Neuronal stem cell (in vitro differentiated cells): ENCODE results near the gene SLC38A10.

ENCODE experiments used
- DNase-seq: peaks from one replicate; pipeline ENCODE4 v3.0.0-alpha.2; 2013; ENCODE audit warnings: low spot score
- H2AFZ ChIP-seq: one replicate; pipeline ENCODE4 v1.6.1; 2013; ENCODE audit warnings: mild to moderate bottlenecking, low read length, inconsistent platforms
- H2AK5ac ChIP-seq: 2 replicates; pipeline ENCODE4 v1.6.1; 2013; ENCODE audit warnings: low read depth, mild to moderate bottlenecking, inconsistent platforms, low read length, moderate library complexity, mixed read lengths
- H2BK120ac ChIP-seq: 2 replicates; pipeline ENCODE4 v1.6.1; 2013; ENCODE audit warnings: low read depth, mild to moderate bottlenecking, inconsistent platforms, low read length, moderate library complexity, mixed read lengths
- H2BK12ac ChIP-seq: one replicate; pipeline ENCODE4 v1.6.1; 2013; ENCODE audit warnings: low read length, inconsistent platforms
- H2BK15ac ChIP-seq: 2 replicates; pipeline ENCODE4 v1.6.1; 2013; ENCODE audit warnings: mild to moderate bottlenecking, low read length, inconsistent platforms, mixed read lengths
- H2BK5ac ChIP-seq: one replicate; pipeline ENCODE4 v1.6.1; 2013; ENCODE audit warnings: inconsistent platforms, mild to moderate bottlenecking, low read length, moderate library complexity
- H3K14ac ChIP-seq: one replicate; pipeline ENCODE4 v1.6.1; 2013; ENCODE audit warnings: low read length, inconsistent platforms
- H3K18ac ChIP-seq: 2 replicates; pipeline ENCODE4 v1.6.1; 2013; ENCODE audit warnings: low read length, inconsistent platforms
- H3K23ac ChIP-seq: 2 replicates; pipeline ENCODE4 v1.6.1; 2013; ENCODE audit warnings: low read depth, mild to moderate bottlenecking, mixed read lengths, low read length, inconsistent platforms; ENCODE audit not compliant: poor library complexity
- H3K27ac ChIP-seq: replicated peaks from 3 replicates; pipeline ENCODE4 v1.5.1; 2013; ENCODE audit warnings: low read length, inconsistent platforms
- H3K27me3 ChIP-seq, 3 experiments: 2 replicates each; pipeline ENCODE4 v1.6.1; 2013; ENCODE audit warnings: low read length in 3 of 3, mild to moderate bottlenecking in 2 of 3, inconsistent platforms in 1 of 3, low read depth in 1 of 3, mixed read lengths in 1 of 3, moderate library complexity in 1 of 3; ENCODE audit not compliant: control insufficient read depth in 3 of 3, insufficient read depth in 3 of 3
- H3K36me3 ChIP-seq, 2 donors: replicated peaks in 1 of 2; 2 replicates each; pipeline ENCODE4 v1.6.1; 2013; ENCODE audit warnings: low read length in 2 of 2; ENCODE audit not compliant: control insufficient read depth in 2 of 2, insufficient read depth in 2 of 2
- H3K4ac ChIP-seq: 2 replicates; pipeline ENCODE4 v1.6.1; 2013; ENCODE audit warnings: inconsistent platforms, mild to moderate bottlenecking, low read length, moderate library complexity
- H3K4me1 ChIP-seq, 2 donors: 1 replicate in 1 of 2; 2 replicates in 1 of 2; pipeline ENCODE4 v1.6.1; 2013; ENCODE audit warnings: low read length in 2 of 2, low read depth in 1 of 2; ENCODE audit not compliant: control insufficient read depth in 2 of 2, insufficient read depth in 1 of 2
- H3K4me2 ChIP-seq: one replicate; pipeline ENCODE4 v1.6.1; 2013; ENCODE audit warnings: mild to moderate bottlenecking, low read length, inconsistent platforms; ENCODE audit not compliant: insufficient read depth, poor library complexity, severe bottlenecking
- H3K4me3 ChIP-seq, 2 donors: 2 replicates each; pipeline ENCODE4 v1.5.1; 2013; ENCODE audit warnings: low read length in 2 of 2, mild to moderate bottlenecking in 2 of 2, inconsistent platforms in 1 of 2, moderate library complexity in 1 of 2
- H3K79me1 ChIP-seq: one replicate; pipeline ENCODE4 v1.6.1; 2013; ENCODE audit warnings: low read depth, mild to moderate bottlenecking, inconsistent platforms, low read length, moderate library complexity
- H3K9ac ChIP-seq: one replicate; pipeline ENCODE4 v1.6.1; 2013; ENCODE audit warnings: mild to moderate bottlenecking, low read depth, low read length, inconsistent platforms; ENCODE audit not compliant: poor library complexity
- H3K9me3 ChIP-seq, 2 donors: replicated peaks in 1 of 2; 2 replicates each; pipeline versions ENCODE3 to v1.6.1; 2013; ENCODE audit warnings: low read length in 2 of 2, mild to moderate bottlenecking in 2 of 2, inconsistent platforms in 1 of 2, low read depth in 1 of 2, mixed read lengths in 1 of 2, moderate library complexity in 1 of 2; ENCODE audit not compliant: control insufficient read depth in 2 of 2, insufficient read depth in 1 of 2
- H4K8ac ChIP-seq: one replicate; pipeline ENCODE4 v1.6.1; 2013; ENCODE audit warnings: low read depth, mild to moderate bottlenecking, inconsistent platforms, low read length, moderate library complexity
- H4K91ac ChIP-seq: one replicate; pipeline ENCODE4 v1.6.1; 2013; ENCODE audit warnings: low read length, low read depth, mild to moderate bottlenecking, inconsistent platforms; ENCODE audit not compliant: poor library complexity
- WGBS, 2 donors: extraction: QIAGEN DNeasy Blood & Tissue Kit; methylation state at CpG; one replicate each; pipeline ENCODE4 v1.1.7; 2013; ENCODE audit warnings: missing lambda C conversion rate in 2 of 2, mixed read lengths in 1 of 2; ENCODE audit not compliant: insufficient read length in 2 of 2, insufficient replicate concordance in 1 of 2; ENCODE audit errors: extremely low coverage in 2 of 2; 5-methylcytosine and 5-hydroxymethylcytosine counted together

The SLC38A10 gene

DNA sequence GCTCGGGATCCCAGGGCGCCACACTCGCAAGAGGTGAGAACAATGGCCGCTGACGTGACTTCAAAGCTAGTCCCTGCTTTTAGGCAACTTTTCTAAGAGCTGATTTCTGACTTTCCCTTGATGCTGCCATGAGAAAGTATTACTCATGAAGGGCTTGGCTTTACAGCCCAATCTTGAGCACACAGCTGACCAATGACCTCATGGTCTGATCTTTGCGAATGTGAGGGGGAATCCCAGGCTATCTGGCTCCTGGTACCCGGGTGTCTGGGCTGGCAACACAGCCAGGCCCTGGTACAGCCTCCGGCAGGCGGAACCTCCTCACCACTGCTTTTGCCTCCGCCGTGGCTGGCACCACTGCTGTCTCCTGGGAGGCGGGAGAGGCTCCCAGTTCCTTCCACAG lies 38.5 kb downstream of the SLC38A10 start:
- Histone ChIP-seq H3K9me3 (no peaks in the 10 kb centered on the region), H3K14ac (no peak overlapping the region), H3K36me3 (peaks cover 7 to 33% of the 10 kb centered on the region in 2 donors), H3K27ac (no peak overlapping the region), H3K27me3 (no peaks in the 10 kb centered on the region), H3K79me1 (peaks cover 9% of the 10 kb centered on the region), H3K9ac (no peak overlapping the region), H2BK15ac (no peak overlapping the region), H2BK12ac (no peak overlapping the region), H3K4me2 (no peak overlapping the region), H4K91ac (no peak overlapping the region), H2BK120ac (no peak overlapping the region), H2BK5ac (no peak overlapping the region), H3K4ac (no peak overlapping the region), H3K4me1 (peaks cover 2 to 21% of the 10 kb centered on the region in 2 donors), H3K18ac (no peak overlapping the region), H2AK5ac (no peak overlapping the region), H3K4me3 (no peak overlapping the region), H2AFZ (no peak overlapping the region), H4K8ac (no peak overlapping the region), H3K23ac (no peak overlapping the region)
- no CpG with 5 or more reads among the region's 12 CpGs for WGBS, 2 donors
- DNase-seq: no peak

DNA sequence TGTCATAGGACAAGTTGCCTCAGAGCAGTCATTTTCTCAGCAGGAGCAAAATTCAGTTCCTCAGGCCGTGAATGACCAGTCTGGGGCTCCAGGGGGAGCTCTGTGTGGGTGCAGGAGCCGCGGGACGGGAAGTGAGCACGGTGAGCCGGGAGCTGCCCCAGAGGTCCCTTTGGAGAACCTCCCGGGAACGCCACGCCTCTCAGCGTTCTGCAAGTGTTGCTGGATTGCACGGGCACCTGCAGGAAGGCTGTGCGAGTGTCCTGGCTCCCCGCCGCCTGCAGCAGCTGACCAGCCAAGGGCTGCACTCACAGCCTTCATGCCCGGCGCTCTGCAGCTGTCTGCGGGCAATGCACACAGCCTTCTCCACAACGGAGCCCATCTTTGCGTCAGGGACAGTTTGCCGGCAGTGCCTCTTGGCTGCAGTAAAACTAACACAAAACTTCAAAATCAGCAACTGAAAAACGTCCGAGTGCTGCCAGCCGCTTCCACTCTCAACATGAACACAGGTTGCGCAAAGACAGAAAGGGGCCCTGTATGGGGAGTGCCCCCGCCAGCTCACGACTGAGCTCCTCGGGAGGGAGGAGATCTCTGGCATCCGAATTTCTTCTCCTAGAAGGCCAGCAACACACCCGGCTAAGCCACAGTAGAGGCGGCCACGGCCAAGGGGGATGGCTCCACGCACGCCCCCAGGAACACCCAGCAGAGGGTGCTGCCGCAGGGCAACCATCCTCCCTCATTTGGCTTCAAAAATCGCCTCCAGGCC lies 40.0 kb downstream of the SLC38A10 start:
- Histone ChIP-seq H3K4me3 (no peak overlapping the region), H3K79me1 (peaks cover 9% of the 10 kb centered on the region), H3K23ac (no peak overlapping the region), H2AK5ac (peak overlapping the region; percentile 6), H3K4me1 (peaks cover 2 to 21% of the 10 kb centered on the region in 2 donors), H3K9ac (peak overlapping the region; percentile 88), H3K18ac (peak overlapping the region; percentile 78), H3K4ac (no peak overlapping the region), H3K36me3 (peaks cover 7 to 26% of the 10 kb centered on the region in 2 donors), H2BK120ac (no peak overlapping the region), H3K27me3 (no peaks in the 10 kb centered on the region), H4K91ac (no peak overlapping the region), H2BK5ac (no peak overlapping the region), H4K8ac (no peak overlapping the region), H2BK15ac (no peak overlapping the region), H3K4me2 (no peak overlapping the region), H3K14ac (peak overlapping the region; percentile 39), H3K27ac (no peak overlapping the region), H3K9me3 (no peaks in the 10 kb centered on the region), H2AFZ (no peak overlapping the region), H2BK12ac (no peak overlapping the region)
- no CpG with 5 or more reads among the region's 35 CpGs for WGBS, 2 donors
- no peak for DNase-seq

DNA sequence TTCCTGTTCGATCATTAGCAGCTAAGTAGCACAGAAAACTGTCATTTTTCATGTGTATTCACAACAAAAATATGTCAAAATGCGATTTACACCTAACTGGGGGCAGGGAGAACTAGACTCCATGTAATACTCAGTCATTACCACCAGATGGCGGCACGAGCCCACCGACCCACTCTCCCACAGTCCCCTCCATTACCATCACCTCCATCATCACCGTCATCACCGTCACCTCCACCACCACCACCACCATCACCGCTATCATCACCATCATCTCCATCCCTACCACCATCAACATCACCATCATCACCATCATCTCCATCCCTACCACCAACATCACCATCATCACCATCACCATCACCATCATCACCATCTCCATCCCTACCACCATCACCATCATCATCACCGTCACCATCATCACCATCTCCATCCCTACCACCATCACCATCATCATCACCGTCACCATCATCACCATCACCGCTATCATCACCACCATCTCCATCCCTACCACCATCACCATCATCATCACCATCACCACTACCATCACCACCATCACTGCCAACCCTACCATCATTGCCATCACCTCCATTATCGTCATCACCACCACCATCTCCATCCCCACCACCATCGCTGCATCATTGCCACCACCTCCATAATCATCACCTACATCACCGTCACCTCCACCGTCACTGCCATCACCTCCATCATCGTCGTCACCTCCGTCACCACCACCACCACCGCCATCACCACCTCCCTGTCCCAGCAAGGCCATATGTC lies 41.6 kb downstream of the SLC38A10 start:
- H2AFZ ChIP-seq: no peak overlapping the region
- WGBS, 2 donors: 100% methylated on average over 4 to 10 of the region's 19 CpGs
- H3K4me3 ChIP-seq: peak overlapping the region in 1 of 2 donors; percentile 49
- H2BK12ac ChIP-seq: no peak overlapping the region
- no peak overlapping the region for H2AK5ac ChIP-seq
- no peaks in the 10 kb centered on the region for H3K27me3 ChIP-seq
- no peak overlapping the region for H3K27ac ChIP-seq
- H3K23ac ChIP-seq: peak overlapping the region; percentile 92
- H3K14ac ChIP-seq: no peak overlapping the region
- H3K18ac ChIP-seq: no peak overlapping the region
- peak overlapping the region; percentile 7 for H4K8ac ChIP-seq
- no peak overlapping the region for H2BK5ac ChIP-seq
- H3K4me2 ChIP-seq: no peak overlapping the region
- H3K4me1 ChIP-seq: peaks cover 2 to 21% of the 10 kb centered on the region in 2 donors
- no peaks in the 10 kb centered on the region for H3K9me3 ChIP-seq
- no peak overlapping the region for H2BK15ac ChIP-seq
- peak overlapping the region; percentile 2 for H3K9ac ChIP-seq
- no peak overlapping the region for H4K91ac ChIP-seq
- no peak overlapping the region for H2BK120ac ChIP-seq
- DNase-seq: no peak
- H3K79me1 ChIP-seq: peaks cover 12% of the 10 kb centered on the region
- peaks cover 4 to 19% of the 10 kb centered on the region in 2 donors for H3K36me3 ChIP-seq
- no peak overlapping the region for H3K4ac ChIP-seq

DNA sequence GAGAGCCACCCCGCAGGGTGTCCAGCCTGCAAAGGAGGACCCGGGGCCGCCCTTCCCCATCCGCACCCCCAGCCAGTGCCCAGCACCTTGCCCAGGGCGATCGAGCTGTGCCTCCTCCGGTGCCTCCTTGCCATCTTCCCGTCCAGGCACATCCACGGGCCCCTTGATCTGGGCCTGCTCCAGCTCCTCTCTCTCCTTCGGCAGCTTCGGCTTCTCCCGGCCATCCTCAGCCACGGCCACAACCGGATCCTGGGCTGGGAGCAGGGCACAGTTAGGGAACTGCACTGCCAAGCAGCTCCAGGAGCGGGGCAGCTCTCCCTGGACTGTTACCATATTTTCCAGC lies 42.1 kb downstream of the SLC38A10 start:
- peak overlapping the region; percentile 38 for H3K9ac ChIP-seq
- no peak overlapping the region for H2AK5ac ChIP-seq
- H2BK15ac ChIP-seq: no peak overlapping the region
- no peak overlapping the region for H3K4me2 ChIP-seq
- no peak overlapping the region for H3K23ac ChIP-seq
- H3K4me1 ChIP-seq: peaks cover 2 to 21% of the 10 kb centered on the region in 2 donors
- WGBS, 2 donors: no CpG with 5 or more reads among the region's 15 CpGs
- H3K27me3 ChIP-seq: no peaks in the 10 kb centered on the region
- no peaks in the 10 kb centered on the region for H3K9me3 ChIP-seq
- peak overlapping the region; percentile 5 for H3K18ac ChIP-seq
- no peak overlapping the region for H3K4ac ChIP-seq
- peaks cover 12% of the 10 kb centered on the region for H3K79me1 ChIP-seq
- H3K14ac ChIP-seq: no peak overlapping the region
- H2AFZ ChIP-seq: no peak overlapping the region
- H3K36me3 ChIP-seq: peaks cover 4 to 16% of the 10 kb centered on the region in 2 donors
- H4K91ac ChIP-seq: no peak overlapping the region
- no peak for DNase-seq
- H3K27ac ChIP-seq: peak overlapping the region; percentile 13
- H3K4me3 ChIP-seq: no peak overlapping the region
- no peak overlapping the region for H2BK120ac ChIP-seq
- no peak overlapping the region for H2BK5ac ChIP-seq
- no peak overlapping the region for H2BK12ac ChIP-seq
- H4K8ac ChIP-seq: no peak overlapping the region
